Left renal cortex interstitium (tissue), 4 donors: Measurements from ENCODE around the gene NCKAP5L. TPM values are rescaled to one million over a fixed set of nuclear protein-coding genes. Genes with fewer than 3 reads are reported as not detected.
"Not testable (repeated sequence)": the region's sequence is repeated elsewhere in the genome, so short reads cannot be mapped to it uniquely, and the experiment has no call there.

Experiments used
- DNase-seq, 4 donors: peaks; one replicate each; pipeline ENCODE4 v3.0.0-alpha.2; 2013; ENCODE audit warnings: low read depth in 4 of 4, low spot score in 2 of 4, missing footprints in 1 of 4
- polyA plus RNA-seq, 4 donors: library from polyadenylated mRNA; unstranded; fragments of 120-200 nt; gene quantifications; one replicate each; pipeline ENCODE4 v1.2.1, GENCODE V29; 2013; ENCODE audit not compliant: insufficient read length in 4 of 4

Gene NCKAP5L, protein sequence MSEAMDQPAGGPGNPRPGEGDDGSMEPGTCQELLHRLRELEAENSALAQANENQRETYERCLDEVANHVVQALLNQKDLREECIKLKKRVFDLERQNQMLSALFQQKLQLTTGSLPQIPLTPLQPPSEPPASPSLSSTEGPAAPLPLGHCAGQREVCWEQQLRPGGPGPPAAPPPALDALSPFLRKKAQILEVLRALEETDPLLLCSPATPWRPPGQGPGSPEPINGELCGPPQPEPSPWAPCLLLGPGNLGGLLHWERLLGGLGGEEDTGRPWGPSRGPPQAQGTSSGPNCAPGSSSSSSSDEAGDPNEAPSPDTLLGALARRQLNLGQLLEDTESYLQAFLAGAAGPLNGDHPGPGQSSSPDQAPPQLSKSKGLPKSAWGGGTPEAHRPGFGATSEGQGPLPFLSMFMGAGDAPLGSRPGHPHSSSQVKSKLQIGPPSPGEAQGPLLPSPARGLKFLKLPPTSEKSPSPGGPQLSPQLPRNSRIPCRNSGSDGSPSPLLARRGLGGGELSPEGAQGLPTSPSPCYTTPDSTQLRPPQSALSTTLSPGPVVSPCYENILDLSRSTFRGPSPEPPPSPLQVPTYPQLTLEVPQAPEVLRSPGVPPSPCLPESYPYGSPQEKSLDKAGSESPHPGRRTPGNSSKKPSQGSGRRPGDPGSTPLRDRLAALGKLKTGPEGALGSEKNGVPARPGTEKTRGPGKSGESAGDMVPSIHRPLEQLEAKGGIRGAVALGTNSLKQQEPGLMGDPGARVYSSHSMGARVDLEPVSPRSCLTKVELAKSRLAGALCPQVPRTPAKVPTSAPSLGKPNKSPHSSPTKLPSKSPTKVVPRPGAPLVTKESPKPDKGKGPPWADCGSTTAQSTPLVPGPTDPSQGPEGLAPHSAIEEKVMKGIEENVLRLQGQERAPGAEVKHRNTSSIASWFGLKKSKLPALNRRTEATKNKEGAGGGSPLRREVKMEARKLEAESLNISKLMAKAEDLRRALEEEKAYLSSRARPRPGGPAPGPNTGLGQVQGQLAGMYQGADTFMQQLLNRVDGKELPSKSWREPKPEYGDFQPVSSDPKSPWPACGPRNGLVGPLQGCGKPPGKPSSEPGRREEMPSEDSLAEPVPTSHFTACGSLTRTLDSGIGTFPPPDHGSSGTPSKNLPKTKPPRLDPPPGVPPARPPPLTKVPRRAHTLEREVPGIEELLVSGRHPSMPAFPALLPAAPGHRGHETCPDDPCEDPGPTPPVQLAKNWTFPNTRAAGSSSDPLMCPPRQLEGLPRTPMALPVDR (N-terminal part only)
- 10 to 100 TPM; 13.4 to 27.1 (median 21.8) TPM for polyA plus RNA-seq

DNA sequence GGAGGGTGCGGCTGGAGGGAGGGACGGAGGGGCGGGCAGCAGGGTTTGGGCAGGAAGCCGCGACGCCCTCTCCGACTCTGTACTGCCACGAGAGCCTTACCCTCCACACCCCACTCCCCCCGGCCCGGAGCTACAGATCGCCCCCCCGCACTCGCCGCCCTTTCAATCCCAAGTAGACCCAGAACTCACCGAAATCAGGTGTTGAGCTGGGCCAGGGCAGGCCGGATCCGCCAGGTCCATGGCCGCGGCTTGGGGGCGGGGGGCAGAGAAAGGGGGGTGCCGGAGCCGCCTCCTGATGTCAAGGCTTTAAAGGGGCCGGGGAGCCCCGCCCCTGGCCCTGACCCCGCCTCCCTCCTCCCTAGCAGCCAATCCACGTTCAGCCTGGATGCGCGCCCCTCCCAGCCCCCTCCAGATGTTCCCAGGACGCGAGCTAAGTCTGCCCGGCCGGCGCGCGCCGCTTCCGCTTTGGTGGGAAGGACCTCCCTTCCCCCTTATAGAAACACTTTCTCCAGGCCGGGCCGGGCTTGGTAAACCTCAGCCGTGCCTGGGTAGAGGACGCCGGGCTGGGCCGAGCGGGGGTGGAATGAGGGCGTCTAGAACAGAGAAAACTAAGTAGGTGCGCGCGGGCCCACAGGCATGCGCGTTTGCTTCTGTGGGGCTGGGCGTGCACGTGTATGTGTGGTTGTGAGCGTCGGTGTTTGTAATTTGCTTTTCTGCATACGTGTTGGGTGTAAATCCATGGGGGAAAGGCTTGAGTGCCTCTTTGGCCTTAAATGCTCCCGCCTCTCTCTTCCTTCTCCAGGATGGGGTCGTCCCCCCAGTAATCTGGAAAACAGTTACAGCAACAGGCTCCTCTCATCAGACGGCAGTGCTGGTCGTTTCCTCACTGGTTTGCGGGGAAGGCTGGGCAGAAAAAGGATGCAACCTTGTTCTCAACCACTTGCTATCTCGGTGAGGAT, at the start of gene NCKAP5L:
NCKAP5L (minus strand) TSS at position 281 of the 959 bp plus-strand sequence. CDS start 24,369 bp downstream, outside the sequence.
- DNase-seq = peak; percentile 90 to 95 (median 92)

DNA sequence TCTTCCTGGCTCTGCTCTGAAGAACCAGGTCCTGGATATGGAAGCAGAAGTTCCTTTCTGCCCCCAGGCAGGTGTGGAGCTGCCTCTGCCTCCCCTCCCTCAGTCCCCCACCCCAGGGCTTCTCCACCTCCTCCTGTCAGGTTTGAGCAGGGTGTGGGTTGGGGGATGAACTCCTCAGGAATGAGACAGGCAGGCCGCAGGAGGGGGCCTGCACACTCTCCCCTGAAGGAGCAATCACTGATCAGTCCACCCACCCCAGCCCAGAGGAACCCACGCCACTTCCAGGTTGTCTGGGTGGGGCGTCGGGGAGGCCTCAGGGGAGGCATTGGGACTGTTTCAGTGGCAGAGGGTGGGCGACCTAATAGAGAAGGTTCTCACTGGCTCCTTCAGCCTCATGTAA, 48.9 kb upstream of the NCKAP5L start:
- DNase-seq = no peak

DNA sequence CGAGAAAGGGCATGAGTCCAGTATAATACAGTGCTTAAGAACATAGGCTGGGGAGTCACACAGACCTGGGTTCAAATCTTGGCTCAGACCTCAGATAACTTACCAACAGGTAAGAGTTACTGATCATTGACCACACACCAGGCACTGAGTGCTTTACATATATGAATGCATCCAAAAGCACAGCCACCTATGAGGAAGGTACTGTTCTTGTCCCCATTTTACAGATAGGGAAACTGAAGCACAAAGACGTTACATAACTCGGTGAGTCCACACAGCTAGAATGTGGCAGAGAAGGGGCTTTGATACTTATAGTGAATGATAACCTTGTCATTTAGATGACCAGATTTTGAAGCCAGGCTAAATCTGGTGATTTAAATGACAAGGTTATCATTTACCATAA, 47.9 kb upstream of the NCKAP5L start:
- DNase-seq = no peak

DNA sequence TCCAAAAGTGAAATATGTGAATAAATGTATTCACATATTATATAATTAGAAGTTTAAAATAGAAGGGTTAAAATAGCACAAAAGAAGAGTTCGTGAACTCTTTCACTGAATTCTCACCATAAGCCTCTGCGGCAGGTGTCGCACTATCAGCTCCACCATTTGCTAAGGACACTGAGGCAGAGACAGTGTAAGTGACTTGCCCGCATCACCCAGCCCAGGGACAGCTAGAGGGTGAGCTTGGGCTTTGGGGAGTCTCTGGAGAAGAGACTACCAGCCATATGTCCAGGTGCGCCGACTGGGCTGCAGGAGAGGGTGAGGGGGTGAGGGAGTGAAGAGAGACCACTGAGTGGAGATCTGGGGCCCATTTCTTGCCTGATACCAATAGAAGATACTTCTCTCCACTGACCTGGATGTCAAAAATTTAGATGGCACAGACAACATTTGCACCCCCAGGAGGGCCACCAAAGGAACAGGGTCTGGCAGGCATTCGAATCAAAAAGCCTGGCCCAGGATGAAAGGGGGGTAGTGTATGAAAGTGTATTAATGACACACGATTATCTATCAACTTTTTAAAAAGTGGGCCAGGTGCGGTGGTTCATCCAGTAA, 47.0 kb upstream of the NCKAP5L start:
- no peak for DNase-seq

DNA sequence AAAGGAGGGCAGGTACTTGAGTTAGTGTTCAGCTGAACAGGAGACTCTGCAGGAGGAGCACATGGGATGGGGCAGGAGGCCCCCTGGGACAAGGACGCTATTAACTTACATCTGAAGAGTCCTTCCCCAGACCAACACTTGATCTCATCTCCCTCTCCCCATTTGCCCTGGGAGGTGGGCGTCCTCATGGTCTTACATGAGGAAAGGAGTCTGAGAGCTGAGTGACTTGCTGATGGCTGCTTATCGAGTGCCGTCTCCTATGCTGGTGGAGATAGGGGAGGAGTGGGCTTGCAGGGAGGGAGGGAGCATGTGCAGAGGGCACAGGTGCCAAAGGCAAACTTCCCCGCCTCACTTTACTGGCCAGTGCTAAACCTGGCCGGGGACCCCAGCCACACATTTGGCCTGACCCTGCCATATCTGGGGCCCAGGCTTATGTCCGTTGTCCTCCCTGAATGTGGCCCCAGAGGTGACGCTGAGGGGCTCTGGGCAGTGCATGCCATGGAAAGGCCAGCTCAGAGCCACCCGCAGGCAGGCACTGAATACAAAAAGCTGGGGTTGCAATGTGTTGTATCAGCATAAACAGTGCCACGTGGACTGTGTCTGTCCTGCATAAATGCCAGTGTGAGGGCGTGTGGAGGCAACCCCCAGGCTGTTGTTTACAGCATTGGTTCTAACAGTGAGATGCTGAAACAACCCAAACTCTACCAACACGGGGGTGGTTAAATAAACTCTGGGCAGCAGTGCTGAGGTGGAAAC, 46.1 kb upstream of the NCKAP5L start:
- no peak for DNase-seq

DNA sequence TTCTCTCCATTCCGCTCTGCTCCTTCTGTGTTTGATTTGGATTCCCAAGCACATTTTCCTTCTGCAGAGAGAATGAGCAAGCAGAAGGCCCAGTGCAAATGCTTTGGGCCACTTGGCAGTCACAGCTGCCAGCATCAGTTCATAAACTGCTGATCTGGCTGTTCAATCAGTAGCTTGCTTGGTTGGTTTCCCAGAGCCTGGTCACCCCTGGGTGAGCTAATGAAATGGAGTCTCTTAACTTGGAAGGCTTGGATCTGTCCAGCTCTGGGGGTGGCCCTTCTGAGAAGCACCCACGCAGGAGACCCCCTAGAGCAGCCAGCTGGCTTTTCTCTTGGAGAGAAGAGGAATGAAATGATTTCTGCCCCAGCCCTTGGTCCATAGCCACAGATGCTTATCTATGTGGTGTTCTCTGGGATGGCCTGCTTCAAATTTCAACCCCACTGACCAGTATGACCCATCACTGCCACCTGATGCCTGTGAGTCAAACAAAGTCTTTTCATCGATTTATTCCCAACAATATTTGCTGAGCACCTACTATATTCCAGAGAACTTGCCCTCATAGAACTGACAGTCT, 45.2 kb upstream of the NCKAP5L start:
- DNase-seq = no peak

DNA sequence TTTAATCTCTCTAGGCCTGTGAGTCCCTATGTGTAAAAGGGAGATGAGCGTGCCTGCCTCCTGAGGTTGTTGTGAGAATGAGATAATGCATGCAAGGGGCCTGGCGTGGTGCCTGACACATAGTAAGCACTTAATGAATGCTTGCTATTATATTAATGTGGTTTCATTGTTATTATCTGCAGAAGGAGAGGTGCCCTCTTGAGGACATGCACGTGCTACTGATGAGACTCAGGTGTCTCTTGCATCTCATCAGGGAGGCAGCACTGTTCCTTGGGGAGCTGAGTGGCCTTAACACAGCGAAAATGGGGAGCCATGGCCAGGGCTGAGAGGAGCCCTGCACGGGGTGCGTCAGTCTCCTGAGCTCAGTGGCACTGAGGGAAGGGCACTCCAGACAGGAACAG, 44.6 kb upstream of the NCKAP5L start:
- DNase-seq = no peak

DNA sequence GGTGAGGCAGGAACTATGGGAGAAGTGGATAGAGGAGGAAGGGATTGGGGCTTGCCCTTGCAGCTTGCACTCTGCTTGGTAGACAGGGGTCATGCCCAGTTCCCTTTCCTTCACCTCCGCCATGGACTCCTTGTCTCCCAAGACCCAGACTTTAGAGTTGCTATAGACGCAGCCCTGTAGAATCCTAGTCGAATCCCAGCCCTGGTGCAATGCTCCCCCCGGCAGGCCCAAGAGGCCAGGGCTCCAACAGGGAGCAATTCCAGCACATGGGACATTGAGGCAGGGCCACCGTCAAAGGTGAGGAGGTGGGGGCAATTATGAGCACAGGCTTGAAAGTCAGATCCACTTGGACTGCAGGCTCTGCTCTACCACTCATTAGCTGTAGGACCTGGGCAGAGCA, 44.2 kb upstream of the NCKAP5L start:
- no peak for DNase-seq

DNA sequence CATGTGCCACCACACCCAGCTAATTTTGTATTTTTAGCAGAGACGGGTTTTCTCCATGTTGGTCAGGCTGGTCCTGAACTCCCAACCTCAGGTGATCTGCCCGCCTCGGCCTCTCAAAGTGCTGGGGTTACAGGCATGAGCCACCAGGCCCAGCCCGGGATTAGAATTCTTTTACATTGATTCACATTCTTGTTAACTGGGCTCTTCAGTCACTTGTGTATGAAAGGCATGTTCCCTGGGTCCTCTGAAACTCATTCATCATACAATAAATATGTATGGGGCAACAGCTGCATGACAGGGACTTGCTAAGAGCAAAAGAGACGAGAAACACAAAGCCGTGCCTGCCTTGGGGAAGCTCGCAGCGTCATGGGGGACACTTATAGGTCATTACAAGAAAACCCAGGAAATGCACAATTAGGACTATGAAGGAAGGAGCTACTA, 43.6 kb upstream of the NCKAP5L start:
- DNase-seq = not testable (repeated sequence)

DNA sequence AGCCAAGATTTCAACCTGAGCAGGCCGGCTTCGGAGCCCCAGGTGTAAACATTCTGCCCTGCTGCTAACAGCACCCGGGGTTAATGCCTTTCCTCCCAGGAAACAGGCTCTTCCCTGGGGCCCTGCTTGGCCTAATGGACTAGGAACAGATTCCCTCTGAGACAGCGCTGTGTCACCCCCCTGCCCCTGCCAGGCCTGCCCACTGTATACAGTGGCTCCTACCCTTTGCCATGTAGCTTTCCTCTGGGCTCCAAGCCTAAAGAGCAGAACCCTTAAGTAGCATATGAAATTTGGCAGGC, 43.0 kb upstream of the NCKAP5L start:
- DNase-seq = no peak

DNA sequence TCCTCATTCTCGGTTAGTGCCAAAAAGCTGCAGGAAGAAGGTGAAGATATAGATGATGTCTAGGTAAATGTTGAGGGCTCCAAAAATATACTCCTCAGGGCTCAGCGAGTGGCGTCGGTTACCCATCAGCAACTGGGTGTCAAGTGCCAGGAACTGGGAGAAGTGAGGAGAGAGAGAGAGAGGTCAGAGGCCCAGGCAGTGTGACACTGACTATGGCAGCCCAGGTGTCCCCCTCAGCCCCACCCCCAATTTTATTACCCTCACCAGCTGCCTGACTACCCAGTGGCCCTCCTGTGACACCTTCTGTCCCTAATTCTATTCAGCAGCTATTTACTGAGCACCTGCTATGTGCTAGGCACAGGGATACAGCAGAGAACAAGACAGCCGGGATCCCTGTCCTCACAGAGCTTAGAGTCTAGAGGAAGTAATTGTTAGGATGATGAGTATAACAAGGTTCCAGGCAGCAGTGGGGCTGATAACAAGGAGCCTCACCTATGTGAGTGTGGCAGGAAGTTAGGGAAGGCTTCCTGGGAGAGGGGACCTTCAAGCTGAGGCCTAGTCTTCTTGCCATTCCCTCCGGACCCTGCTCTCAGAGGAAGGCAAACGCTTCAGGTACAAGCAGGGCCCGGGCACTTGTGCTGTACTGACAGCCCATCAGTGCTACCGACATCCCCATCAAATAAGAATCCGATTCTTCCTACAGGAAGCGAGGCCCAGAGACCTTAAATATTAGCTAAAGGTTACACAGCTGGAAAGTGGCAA, 42.5 kb upstream of the NCKAP5L start:
- DNase-seq = no peak

DNA sequence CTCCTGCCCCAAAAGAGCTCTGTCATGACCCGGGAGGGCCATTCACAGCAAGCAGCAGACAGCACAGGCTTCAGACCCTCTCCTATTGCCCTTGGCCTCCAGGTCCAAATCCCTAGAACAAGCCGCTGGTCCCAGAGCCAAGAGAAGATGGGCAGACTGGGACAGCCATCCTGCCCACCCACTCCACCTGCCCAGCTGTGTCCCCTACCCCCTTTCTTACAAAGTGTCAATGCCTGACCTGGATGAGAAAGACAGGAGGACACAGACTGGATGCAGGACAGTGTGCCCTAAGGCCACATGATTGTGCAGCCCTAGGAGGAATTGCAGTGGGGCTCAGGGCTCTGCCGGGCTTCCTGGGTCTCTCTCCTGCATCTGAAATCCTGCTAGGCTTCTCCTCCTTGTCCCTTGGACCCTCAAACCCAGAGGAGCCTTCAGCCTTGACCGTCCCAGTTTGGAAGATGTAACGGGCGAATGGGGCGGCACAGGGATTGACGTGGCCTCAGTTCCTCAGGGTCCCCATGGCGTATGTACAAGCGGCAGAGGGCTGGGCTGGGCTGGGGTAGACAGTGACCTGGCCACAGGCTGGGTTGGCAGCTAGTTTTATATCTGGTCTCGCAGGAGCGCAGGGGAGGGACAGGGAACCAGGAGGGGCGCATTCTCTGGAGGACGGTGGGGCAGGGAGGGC, 41.7 kb upstream of the NCKAP5L start:
- DNase-seq = no peak

DNA sequence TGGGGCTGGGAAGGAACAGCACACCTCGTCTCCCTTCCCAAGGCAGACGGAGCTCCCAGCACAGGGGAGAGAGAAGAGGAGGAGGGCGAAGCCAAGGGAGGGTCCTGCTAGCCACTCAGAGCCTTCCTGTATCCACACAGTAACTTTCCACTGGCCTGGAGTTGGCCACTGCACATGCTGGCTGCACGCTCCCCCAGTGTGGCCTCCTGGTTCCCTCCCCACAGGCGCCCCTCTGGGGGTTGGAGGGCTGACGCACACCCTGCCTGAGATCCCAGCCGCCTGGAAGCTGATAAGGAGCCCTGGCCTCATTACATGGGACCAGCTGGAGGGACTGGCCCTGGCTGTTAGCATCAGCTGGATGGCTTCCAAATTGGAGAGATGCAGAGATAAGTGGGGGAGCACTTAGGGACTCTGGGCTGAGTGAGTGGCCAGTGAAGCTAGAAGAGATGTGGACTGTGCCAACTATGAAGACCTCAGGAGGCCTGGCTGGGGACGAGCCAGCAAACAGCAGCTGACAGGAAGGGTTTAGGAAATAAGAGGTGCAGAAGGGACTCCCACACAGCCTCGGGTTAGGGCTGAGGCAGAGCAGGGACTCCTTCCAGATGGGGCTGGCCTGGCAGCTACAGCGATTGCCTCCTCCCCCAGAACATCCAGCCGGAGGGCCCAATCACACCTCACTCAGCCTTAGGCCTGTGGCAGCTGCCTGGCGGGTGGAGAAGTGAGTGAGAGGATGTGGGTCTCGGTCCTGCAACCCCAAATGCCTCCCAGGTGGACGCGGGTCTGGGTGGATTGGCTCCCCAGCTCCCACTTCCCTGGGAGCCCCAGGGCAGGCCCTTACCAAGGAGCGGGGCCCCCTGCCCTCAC, 41.0 kb upstream of the NCKAP5L start:
- DNase-seq = peak; percentile 68 to 82 (median 77)

DNA sequence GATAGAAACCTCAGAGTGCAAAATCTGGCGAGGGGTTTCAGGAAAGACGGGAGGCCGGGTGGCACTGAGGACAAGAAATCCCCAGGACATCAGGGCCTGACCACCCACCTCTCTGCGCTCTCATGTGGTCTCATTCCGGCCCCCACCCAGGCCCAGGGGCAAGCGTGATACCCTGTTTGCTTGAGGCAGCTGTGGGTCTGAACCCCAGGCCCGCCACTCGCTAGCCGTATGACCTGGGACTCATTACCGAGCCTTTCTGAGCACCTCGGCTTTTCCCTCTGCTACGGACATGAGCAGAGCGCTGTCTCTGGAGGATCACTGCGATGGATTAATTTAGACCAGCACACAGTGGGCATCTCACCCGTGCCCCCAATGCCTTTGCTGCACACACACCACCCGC, 40.2 kb upstream of the NCKAP5L start:
- no peak for DNase-seq

DNA sequence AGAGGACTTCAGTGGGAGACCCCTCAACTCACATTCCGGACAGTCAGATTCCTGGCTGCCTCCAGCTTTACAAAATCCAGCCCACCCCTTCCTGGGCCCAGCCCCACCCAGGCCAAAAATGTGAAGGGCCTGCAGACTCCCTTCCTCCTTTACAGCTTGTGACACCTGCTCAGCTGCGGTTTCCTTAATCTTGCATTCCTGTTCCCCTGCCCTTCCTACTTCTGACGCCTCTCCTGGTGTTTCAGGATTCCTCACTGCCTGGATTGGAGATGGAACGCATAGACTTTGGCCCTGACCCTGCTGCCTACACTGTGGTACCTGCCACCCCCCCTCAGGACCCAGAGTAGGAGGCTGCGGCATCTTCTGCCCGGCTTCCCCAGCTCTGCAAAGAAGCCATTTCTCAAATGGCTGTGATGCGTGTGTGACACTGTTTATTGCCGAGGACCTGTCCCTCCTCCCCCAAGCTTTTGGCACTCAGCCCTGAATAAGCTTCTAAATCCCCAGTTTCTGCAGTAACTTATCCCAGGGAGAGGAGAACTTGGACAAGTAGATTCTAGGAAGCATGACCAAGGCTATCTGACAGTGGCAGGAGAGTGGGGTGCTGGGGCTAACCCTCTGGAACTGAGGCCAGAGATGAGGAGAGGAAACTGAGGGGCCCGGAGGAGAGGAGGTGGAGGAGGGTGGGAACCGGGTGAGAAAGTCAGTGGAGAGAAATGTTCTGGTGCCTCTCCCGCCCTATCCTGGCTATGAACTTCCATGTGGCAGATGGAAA, 39.5 kb upstream of the NCKAP5L start:
- DNase-seq = no peak
